Left lung (tissue), 10 donors: ENCODE data around the gene AHSG. TPM values are rescaled to one million over a fixed set of nuclear protein-coding genes. Genes with fewer than 3 reads are reported as not detected.

Source experiments
- ATAC-seq: fragments of 200-7000 bp; cut with Tn5 transposase; one replicate; pipeline ENCODE4 v1.9.1; 2020; ENCODE audit warnings: moderate library complexity
- DNase-seq, 4 donors: peaks; one replicate each; pipeline ENCODE4 v3.0.0-alpha.2; 2013 to 2020
- H3K27ac ChIP-seq, 2 donors: fragments of 200-600 bp; sonication (generic) in 1 of 2; one replicate each; pipeline versions ENCODE4 v1.5.0 to v1.8.0; 2020 to 2021
- H3K27me3 ChIP-seq, 2 donors: fragments of 200-600 bp; sonication (generic) in 1 of 2; one replicate each; pipeline versions ENCODE4 v1.5.0 to v1.8.0; 2020 to 2021
- H3K36me3 ChIP-seq, 2 donors: fragments of 200-600 bp; sonication (generic) in 1 of 2; one replicate each; pipeline versions ENCODE4 v1.5.0 to v1.8.0; 2020 to 2021
- H3K4me1 ChIP-seq, 2 donors: fragments of 200-600 bp; one replicate each; pipeline ENCODE4 v1.8.0; 2021
- H3K4me3 ChIP-seq, 2 donors: fragments of 200-600 bp; sonication (generic) in 1 of 2; one replicate each; pipeline versions ENCODE4 v1.5.0 to v1.8.0; 2020 to 2021; ENCODE audit warnings: mild to moderate bottlenecking in 1 of 2
- H3K9me3 ChIP-seq, 2 donors: fragments of 200-600 bp; sonication (generic) in 1 of 2; one replicate each; pipeline versions ENCODE4 v1.5.0 to v1.8.0; 2020 to 2021
- intact Hi-C, 2 donors: fragments of 100-400 bp; cut with DNase I; formaldehyde crosslinking; loops; one replicate each; pipeline versions ENCODE4 v1.11.2 to v1.14.2; 2022
- polyA plus RNA-seq, 6 donors: library from polyadenylated mRNA; unstranded; fragments of 120-200 nt; gene quantifications; one replicate each; pipeline ENCODE4 v1.2.1, GENCODE V29; 2013; ENCODE audit not compliant: insufficient read length in 6 of 6
- total RNA-seq, 2 donors: library from RNA; stranded (reverse); fragmentation: NEBNext Ultra II Directional; extraction: Animal tissue kit (Norgen Biotek cat#: 25700); gene quantifications; one replicate each; pipeline ENCODE4 v1.2.1, GENCODE V29; 2021
- TF ChIP-seq, protein P1 (sequence below), 2 donors: fragments of 200-600 bp; sonication (generic) in 1 of 2; IDR thresholded peaks; one replicate each; pipeline versions ENCODE4 v1.5.0 to v1.8.0; 2021; ENCODE audit warnings: antibody characterized with exemption in 2 of 2
- donor health status: DM: no; HTN: yes; CAD: no.
- donor health status: DM: no; HTN: no; CAD: no.

AHSG gene
- total and polyA plus RNA-seq, 8 donors, result 0.09 to 5.7 (median 3.2) TPM; not detected in 5

DNA sequence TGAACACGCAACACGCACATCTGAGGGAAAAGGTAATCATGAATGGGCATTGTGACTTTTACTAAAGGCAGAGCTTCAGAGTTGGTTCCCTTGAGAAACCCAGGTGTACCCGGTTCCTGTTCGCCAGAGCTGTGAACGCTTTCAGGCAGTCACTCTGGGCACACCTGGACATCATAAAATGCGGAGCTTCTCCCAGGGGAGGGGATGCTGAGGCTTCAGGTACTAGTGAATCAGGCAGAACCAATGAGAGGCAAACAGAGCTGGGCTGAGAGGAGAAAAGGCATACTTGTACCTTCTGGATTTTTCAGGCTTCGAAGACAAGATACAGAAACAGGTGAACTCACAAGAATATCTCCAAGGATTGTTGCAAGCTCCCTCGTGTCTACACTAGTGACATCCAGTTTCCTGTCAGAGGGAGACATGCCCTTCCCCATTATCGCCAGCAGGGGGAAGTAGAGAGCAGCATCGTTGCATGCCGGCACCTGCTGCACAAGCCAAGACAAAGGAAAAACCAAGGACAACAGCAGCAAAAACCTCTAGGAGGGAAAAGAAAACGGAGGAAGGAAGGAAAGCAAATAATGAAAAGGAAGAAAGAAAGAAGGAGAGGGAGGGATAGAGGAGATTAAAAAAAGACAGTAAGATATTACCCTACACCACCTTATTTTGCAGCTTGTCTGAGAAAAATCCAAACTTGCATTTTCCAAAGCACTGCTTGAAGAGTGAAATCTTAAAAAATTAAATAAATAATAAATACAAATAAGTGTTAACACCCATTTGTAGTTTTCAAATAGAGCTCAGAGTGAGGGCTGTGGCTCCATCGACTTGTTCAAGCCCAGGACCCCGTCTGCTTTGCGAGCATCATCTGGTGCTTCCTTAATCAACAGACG lies 2.0 kb downstream of the AHSG start:
- DNase-seq, result peak in 3 of 4 donors; percentile 63 to 78 (median 63)
- peak; percentile 80 for ATAC-seq
- intact Hi-C loops, result loop anchor here in 1 of 2 donors (5.0 kb wide), 1 partner anchor 207 kb away; no protein-coding TSS in a partner anchor

DNA sequence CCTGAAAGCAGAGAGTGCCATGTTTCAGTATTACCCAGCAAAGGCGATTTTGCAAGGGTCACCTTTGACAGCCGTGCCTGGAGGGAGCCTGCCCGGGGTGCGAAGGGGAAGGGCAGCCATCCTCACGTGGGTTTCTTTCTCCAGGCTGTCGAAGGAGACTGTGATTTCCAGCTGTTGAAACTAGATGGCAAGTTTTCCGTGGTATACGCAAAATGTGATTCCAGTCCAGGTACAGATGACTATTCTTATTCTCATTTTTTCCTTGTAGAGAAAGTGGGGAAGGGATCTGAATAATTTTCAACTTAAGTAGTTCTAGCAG lies 3.4 kb downstream of the AHSG start:
- Histone ChIP-seq H3K27ac (no peak overlapping the region), H3K36me3 (no peaks in the 10 kb centered on the region), H3K4me1 (peaks cover 0 to 8% of the 10 kb centered on the region in 2 donors), H3K4me3 (no peak overlapping the region), H3K9me3 (no peaks in the 10 kb centered on the region), H3K27me3 (peaks cover 0 to 79% of the 10 kb centered on the region in 2 donors)
- DNase-seq, result no peak
- ATAC-seq, result no peak
- TF ChIP-seq, protein P1, sequence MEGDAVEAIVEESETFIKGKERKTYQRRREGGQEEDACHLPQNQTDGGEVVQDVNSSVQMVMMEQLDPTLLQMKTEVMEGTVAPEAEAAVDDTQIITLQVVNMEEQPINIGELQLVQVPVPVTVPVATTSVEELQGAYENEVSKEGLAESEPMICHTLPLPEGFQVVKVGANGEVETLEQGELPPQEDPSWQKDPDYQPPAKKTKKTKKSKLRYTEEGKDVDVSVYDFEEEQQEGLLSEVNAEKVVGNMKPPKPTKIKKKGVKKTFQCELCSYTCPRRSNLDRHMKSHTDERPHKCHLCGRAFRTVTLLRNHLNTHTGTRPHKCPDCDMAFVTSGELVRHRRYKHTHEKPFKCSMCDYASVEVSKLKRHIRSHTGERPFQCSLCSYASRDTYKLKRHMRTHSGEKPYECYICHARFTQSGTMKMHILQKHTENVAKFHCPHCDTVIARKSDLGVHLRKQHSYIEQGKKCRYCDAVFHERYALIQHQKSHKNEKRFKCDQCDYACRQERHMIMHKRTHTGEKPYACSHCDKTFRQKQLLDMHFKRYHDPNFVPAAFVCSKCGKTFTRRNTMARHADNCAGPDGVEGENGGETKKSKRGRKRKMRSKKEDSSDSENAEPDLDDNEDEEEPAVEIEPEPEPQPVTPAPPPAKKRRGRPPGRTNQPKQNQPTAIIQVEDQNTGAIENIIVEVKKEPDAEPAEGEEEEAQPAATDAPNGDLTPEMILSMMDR (IDR thresholded peaks at IDR 0.05), result no peak
- intact Hi-C loops, result loop anchor here in 1 of 2 donors (5.0 kb wide), 1 partner anchor 206 kb away; no protein-coding TSS in a partner anchor

More for the DNA sequence above, 2.0 kb downstream of the AHSG start:
- H3K4me1 ChIP-seq, result peaks cover 0 to 8% of the 10 kb centered on the region in 2 donors
- no peaks in the 10 kb centered on the region for H3K9me3 ChIP-seq
- H3K27ac ChIP-seq, result no peak overlapping the region
- TF ChIP-seq, protein P1 (IDR thresholded peaks at IDR 0.05), result peak; percentile 97
- peaks cover 0 to 71% of the 10 kb centered on the region in 2 donors for H3K27me3 ChIP-seq
- H3K4me3 ChIP-seq, result no peak overlapping the region
- no peaks in the 10 kb centered on the region for H3K36me3 ChIP-seq

DNA sequence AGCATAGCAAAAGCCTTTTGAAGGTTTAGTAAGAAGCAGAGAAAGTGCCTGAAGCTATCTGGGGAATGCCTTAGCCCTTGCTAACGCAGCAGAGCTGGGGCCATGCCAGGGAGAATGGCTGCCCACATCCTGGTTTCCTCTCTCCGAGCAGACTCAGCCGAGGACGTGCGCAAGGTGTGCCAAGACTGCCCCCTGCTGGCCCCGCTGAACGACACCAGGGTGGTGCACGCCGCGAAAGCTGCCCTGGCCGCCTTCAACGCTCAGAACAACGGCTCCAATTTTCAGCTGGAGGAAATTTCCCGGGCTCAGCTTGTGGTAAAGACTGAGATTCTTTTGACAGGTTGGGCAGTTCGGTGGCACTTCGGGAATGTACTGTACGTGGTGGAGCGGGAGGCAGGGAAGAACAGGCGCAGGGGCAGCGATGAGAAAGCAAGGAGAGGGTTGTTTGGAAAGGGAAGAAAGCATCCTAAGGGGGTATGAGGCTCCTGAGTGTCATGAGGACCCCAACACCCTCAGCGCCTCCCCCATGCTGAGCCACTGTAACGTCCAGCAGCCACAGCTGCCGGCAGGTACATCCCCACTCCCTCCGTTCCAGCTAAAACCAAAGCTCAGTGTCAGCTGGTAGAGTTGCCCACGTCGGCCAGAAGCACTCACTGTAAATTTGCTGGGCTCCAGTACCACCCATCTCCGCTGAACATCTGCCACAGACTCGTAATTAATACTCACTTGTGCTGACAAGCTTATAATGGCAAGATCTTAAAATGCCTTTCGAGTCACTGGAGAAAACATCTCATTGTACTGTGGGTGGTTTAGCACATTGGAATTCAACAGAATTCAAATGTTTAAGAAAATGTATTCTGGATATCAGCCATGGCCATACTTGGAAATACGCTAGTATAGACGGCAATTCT lies 4.4 kb downstream of the AHSG start:
- TF ChIP-seq, protein P1 (IDR thresholded peaks at IDR 0.05), result peak; percentile 83 to 89
- no peaks in the 10 kb centered on the region for H3K9me3 ChIP-seq
- peaks cover 0 to 8% of the 10 kb centered on the region in 2 donors for H3K4me1 ChIP-seq
- H3K27me3 ChIP-seq, result peaks cover 0 to 78% of the 10 kb centered on the region in 2 donors
- peak; percentile 99 for ATAC-seq
- H3K36me3 ChIP-seq, result no peaks in the 10 kb centered on the region
- intact Hi-C loops, result loop anchor here in 1 of 2 donors (5.0 kb wide), 1 partner anchor 205 kb away; no protein-coding TSS in a partner anchor
- no peak overlapping the region for H3K4me3 ChIP-seq
- H3K27ac ChIP-seq, result no peak overlapping the region
- peak; percentile 36 to 97 (median 86) for DNase-seq

DNA sequence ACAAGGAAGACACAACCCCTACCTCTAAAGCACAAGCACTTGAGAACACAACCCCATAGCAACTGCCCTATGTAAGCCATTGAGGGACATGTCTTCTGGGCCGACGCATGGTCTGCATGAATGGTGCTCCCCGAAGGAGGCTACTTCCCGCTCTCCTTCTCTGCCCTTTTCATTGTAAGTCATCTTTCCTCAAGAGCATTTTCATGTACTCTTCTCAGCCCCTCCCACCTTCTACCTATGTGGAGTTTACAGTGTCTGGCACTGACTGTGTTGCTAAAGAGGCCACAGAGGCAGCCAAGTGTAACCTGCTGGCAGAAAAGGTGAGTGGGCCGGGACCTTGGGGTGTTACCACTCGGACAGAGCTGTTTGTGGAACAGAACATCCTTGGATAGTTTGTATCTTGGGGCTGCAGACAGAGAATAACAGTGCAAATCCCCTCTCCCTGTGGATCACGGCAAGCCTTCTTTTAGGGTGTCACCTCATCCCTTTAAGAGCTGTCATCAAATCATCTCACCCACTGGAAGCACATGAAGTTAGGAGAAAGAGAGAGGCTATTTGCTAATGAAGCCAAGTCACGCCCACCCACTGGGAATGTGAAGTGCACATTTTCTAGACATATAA lies 5.6 kb downstream of the AHSG start:
- ATAC-seq (no peak), DNase-seq (no peak)
- Histone ChIP-seq H3K4me1 (peaks cover 0 to 8% of the 10 kb centered on the region in 2 donors), H3K27me3 (peaks cover 0 to 67% of the 10 kb centered on the region in 2 donors), H3K36me3 (no peaks in the 10 kb centered on the region), H3K4me3 (no peak overlapping the region), H3K9me3 (no peaks in the 10 kb centered on the region), H3K27ac (no peak overlapping the region)
- TF ChIP-seq, protein P1 (IDR thresholded peaks at IDR 0.05), result no peak
- intact Hi-C loops, result loop anchor here in 1 of 2 donors (5.0 kb wide), 1 partner anchor 204 kb away; no protein-coding TSS in a partner anchor
